CD8-positive, alpha-beta memory T cell (primary cell): Measurements from ENCODE around the gene BCR. TPM values are rescaled to one million over a fixed set of nuclear protein-coding genes. Genes with fewer than 3 reads are reported as not detected.

Experiments used
- CTCF ChIA-PET: fragments of 350-600 bp; sonication (Branson Sonifier 250); formaldehyde crosslinking; loops from one replicate; lab custom pipeline; 2021; ENCODE audit warnings: antibody characterized with exemption; lab: Charles Lee
- POLR2A ChIA-PET: fragments of 350-600 bp; sonication (Branson Sonifier 250); formaldehyde crosslinking; loops from one replicate; lab custom pipeline; 2021; ENCODE audit warnings: antibody characterized with exemption; lab: Charles Lee
- DNase-seq, 5 donors: peaks; one replicate each; pipeline versions ENCODE4 v3.0.0 to v3.0.0-alpha.2; 2020 to 2022; ENCODE audit warnings: mixed read lengths in 1 of 5
- H3K27ac ChIP-seq: one replicate; pipeline ENCODE4 v1.7.0; 2013; ENCODE audit warnings: low read depth, mild to moderate bottlenecking, low read length, moderate library complexity
- H3K27me3 ChIP-seq: 2 replicates; pipeline ENCODE4 v1.7.0; 2013; ENCODE audit warnings: low read length, mild to moderate bottlenecking; ENCODE audit not compliant: insufficient read depth, poor library complexity, severe bottlenecking
- H3K36me3 ChIP-seq: 2 replicates; pipeline ENCODE4 v1.7.0; 2013; ENCODE audit warnings: mild to moderate bottlenecking, low read length, moderate library complexity; ENCODE audit not compliant: insufficient read depth
- H3K4me1 ChIP-seq: 2 replicates; pipeline ENCODE4 v1.7.0; 2013; ENCODE audit warnings: mild to moderate bottlenecking, low read length, moderate library complexity; ENCODE audit not compliant: insufficient read depth
- H3K4me3 ChIP-seq: 2 replicates; pipeline ENCODE4 v1.7.0; 2013; ENCODE audit warnings: mild to moderate bottlenecking, low read length
- H3K9me3 ChIP-seq: 2 replicates; pipeline ENCODE4 v1.7.0; 2013; ENCODE audit warnings: mild to moderate bottlenecking, low read length
- H3K27ac Mint-ChIP-seq, 8 donors: one replicate each; pipeline ENCODE4 v1.8.0; 2020 to 2021; ENCODE audit warnings: mixed read lengths in 8 of 8, mild to moderate bottlenecking in 6 of 8, inconsistent platforms in 3 of 8, moderate library complexity in 3 of 8
- H3K27me3 Mint-ChIP-seq, 2 donors: one replicate each; pipeline ENCODE4 v1.8.0; 2020 to 2021; ENCODE audit warnings: mixed read lengths in 2 of 2, mild to moderate bottlenecking in 1 of 2, moderate library complexity in 1 of 2
- H3K36me3 Mint-ChIP-seq, 3 donors: one replicate each; pipeline ENCODE4 v1.8.0; 2020 to 2021; ENCODE audit warnings: mixed read lengths in 3 of 3, inconsistent platforms in 1 of 3, mild to moderate bottlenecking in 1 of 3
- H3K4me1 Mint-ChIP-seq, 3 donors: one replicate each; pipeline ENCODE4 v1.8.0; 2020 to 2021; ENCODE audit warnings: mixed read lengths in 3 of 3, inconsistent platforms in 1 of 3, mild to moderate bottlenecking in 1 of 3
- H3K4me3 Mint-ChIP-seq, 7 donors: one replicate each; pipeline ENCODE4 v1.8.0; 2020 to 2021; ENCODE audit warnings: mixed read lengths in 7 of 7, mild to moderate bottlenecking in 6 of 7, moderate library complexity in 4 of 7, inconsistent platforms in 2 of 7
- H3K9me3 Mint-ChIP-seq, 5 donors: one replicate each; pipeline ENCODE4 v1.8.0; 2020 to 2022; ENCODE audit warnings: mixed read lengths in 5 of 5, mild to moderate bottlenecking in 3 of 5, moderate library complexity in 2 of 5, inconsistent platforms in 1 of 5
- polyA plus RNA-seq: library from polyadenylated mRNA; unstranded; fragments of 300-500 nt; fragmentation: Illumina TruSeq; gene quantifications from one replicate; pipeline ENCODE4 v1.2.3, GENCODE V29; 2021
- total RNA-seq, 2 experiments: library from RNA; stranded (reverse); gene quantifications; one replicate each; pipeline ENCODE4 v1.2.3, GENCODE V29; 2021

Gene BCR
- total and polyA plus RNA-seq, 3 experiments from 2014 or later: 18.4 to 34.7 (median 33.2) TPM

DNA sequence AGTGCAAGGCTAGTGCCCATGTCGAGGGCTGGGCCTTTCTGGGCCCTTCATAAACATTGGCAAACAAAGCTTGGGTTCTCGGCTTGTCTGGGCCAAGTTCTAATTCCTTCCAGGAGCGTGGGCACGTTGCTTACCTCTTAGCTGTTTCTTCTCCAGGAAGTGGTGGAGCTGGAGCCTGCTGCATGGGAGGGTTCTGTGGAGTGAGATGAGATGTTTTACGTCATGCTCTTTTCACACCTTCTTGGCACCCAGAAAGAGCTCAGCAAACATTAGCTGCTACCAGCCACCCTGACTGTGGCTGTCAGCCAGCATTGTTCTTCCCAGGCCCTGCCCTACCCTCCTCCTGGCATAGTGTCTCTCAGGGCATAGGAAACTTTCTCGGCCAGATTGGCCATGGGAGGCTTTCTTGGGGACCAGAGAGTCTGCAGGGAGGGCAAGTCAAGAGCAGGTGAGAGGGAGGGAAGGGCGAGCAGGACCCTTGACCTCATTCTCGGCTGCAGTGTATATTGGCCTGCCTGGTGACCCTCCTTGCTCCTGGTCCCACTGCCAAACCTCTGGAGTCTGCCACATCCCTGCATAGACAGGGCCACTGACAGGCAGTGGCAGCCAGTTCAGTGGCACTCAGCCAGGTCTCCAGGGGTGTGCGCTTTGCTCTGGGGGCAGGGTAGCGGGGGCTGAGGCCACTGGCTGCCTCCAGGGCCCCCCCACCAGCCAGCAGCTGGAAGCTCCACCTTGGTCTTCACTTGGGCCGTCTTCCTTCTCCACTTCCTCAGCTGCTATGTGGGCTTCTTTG lies 98.8 kb downstream of the BCR start:
- Histone ChIP-seq H3K4me1 (peaks cover 16% of the 10 kb centered on the region), H3K4me3 (no peak overlapping the region), H3K36me3 (peaks cover 33% of the 10 kb centered on the region), H3K27ac (peak overlapping the region; percentile 40), H3K27me3 (no peaks in the 10 kb centered on the region), H3K9me3 (no peaks in the 10 kb centered on the region)
- peak overlapping the region; percentile 73 to 94 (median 89) for H3K27ac Mint-ChIP-seq
- peaks cover 0 to 1% of the 10 kb centered on the region in 2 donors for H3K27me3 Mint-ChIP-seq
- H3K4me1 Mint-ChIP-seq: peaks cover 25 to 43% (median 28%) of the 10 kb centered on the region in 3 donors
- DNase-seq: peak; percentile 17 to 71 (median 39)
- H3K9me3 Mint-ChIP-seq: no peaks in the 10 kb centered on the region
- CTCF ChIA-PET: interaction anchor here (1.6 to 5.2 kb wide), 3 partner anchors 36 to 105 kb away, joined by 7 to 54 read pairs (median 9); no protein-coding TSS in a partner anchor
- H3K36me3 Mint-ChIP-seq: peaks cover 0 to 50% (median 2%) of the 10 kb centered on the region in 3 donors
- peak overlapping the region in 4 of 7 donors; percentile 23 to 41 (median 29) for H3K4me3 Mint-ChIP-seq
- POLR2A ChIA-PET: no interaction called here

GRCh38 chr22:23279781-23280180 lies 99.5 kb downstream of the BCR start:
- H3K27ac Mint-ChIP-seq: peak overlapping the region; percentile 53 to 94 (median 88)

DNA sequence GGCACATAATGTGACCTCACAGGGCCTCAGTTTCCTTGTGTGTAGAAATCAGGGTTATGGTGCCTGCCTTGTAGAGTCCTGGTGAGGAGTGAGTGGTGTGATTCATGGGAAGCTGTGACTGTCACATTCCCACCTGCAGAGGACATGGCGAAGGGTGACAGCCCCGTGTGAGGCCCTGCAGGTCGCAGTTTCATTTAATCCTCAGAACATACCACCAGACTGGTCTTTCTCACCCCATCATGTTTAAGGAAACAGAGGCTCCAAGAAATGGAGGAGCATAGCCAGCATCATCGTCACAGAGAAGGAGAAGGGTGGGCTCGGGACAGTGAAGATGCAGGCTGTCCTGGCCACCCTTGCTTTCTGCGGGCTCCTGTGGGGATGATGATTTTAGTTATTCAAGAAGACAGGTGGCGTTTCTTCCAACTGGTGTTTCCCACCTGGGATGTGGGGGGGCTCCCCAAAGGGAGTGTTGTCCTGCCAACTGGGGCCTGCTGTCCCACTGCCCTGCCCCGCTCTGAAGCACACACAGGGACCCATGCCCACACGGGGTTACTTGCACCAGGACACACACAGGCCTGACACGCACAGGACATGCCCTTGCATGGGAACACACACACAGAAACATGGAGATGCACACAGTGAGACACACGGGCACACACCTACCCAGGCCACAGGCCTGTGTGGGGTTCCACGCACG lies 100.2 kb downstream of the BCR start:
- Mint-ChIP-seq H3K4me1 (peaks cover 25 to 43% (median 28%) of the 10 kb centered on the region in 3 donors), H3K36me3 (peaks cover 0 to 54% (median 2%) of the 10 kb centered on the region in 3 donors), H3K9me3 (no peaks in the 10 kb centered on the region), H3K27ac (peak overlapping the region; percentile 53 to 94 (median 88)), H3K27me3 (peaks cover 0 to 1% of the 10 kb centered on the region in 2 donors), H3K4me3 (no peak overlapping the region)
- Histone ChIP-seq H3K27me3 (no peaks in the 10 kb centered on the region), H3K4me3 (no peak overlapping the region), H3K27ac (peak overlapping the region; percentile 40), H3K36me3 (peaks cover 40% of the 10 kb centered on the region), H3K9me3 (no peaks in the 10 kb centered on the region), H3K4me1 (peaks cover 16% of the 10 kb centered on the region)
- CTCF ChIA-PET: interaction anchor here (2.1 to 5.2 kb wide), 3 partner anchors 37 to 106 kb away, joined by 7 to 54 read pairs (median 9); no protein-coding TSS in a partner anchor
- POLR2A ChIA-PET: no interaction called here
- no peak for DNase-seq

More at GRCh38 chr22:23279781-23280180, 99.5 kb downstream of the BCR start:
- Mint-ChIP-seq H3K4me1 (peaks cover 25 to 43% (median 28%) of the 10 kb centered on the region in 3 donors), H3K36me3 (peaks cover 0 to 54% (median 2%) of the 10 kb centered on the region in 3 donors), H3K27me3 (peaks cover 0 to 1% of the 10 kb centered on the region in 2 donors), H3K4me3 (peak overlapping the region in 2 of 7 donors; percentile 18 to 23), H3K9me3 (no peaks in the 10 kb centered on the region)
- ChIA-PET CTCF (interaction anchor here (2.8 to 5.2 kb wide), 2 partner anchors 37 to 106 kb away, joined by 7 to 54 read pairs; no protein-coding TSS in a partner anchor), POLR2A (no interaction called here)
- H3K4me3 ChIP-seq: no peak overlapping the region
- peaks cover 16% of the 10 kb centered on the region for H3K4me1 ChIP-seq
- no peaks in the 10 kb centered on the region for H3K9me3 ChIP-seq
- peak overlapping the region; percentile 40 for H3K27ac ChIP-seq
- no peaks in the 10 kb centered on the region for H3K27me3 ChIP-seq
- H3K36me3 ChIP-seq: peaks cover 37% of the 10 kb centered on the region
- no peak for DNase-seq

- ChIA-PET POLR2A (no interaction called here), CTCF (interaction anchor here (2.1 to 5.2 kb wide), 3 partner anchors 97 to 107 kb away, joined by 9 to 69 read pairs (median 54); partner anchors contain the start of gene BCR)
- Histone ChIP-seq H3K4me1 (peaks cover 16% of the 10 kb centered on the region), H3K36me3 (peaks cover 40% of the 10 kb centered on the region), H3K27ac (peak overlapping the region; percentile 17), H3K27me3 (no peaks in the 10 kb centered on the region), H3K4me3 (no peak overlapping the region), H3K9me3 (no peaks in the 10 kb centered on the region)
- Mint-ChIP-seq H3K4me1 (peaks cover 25 to 43% (median 28%) of the 10 kb centered on the region in 3 donors), H3K36me3 (peaks cover 0 to 54% (median 0%) of the 10 kb centered on the region in 3 donors), H3K27me3 (peaks cover 0 to 1% of the 10 kb centered on the region in 2 donors), H3K9me3 (no peaks in the 10 kb centered on the region), H3K4me3 (no peak overlapping the region), H3K27ac (peak overlapping the region in 4 of 8 donors; percentile 61 to 89 (median 88))
- DNase-seq: no peak
These were observed 100.7 kb downstream of the BCR start for GRCh38 chr22:23281053-23281405.

DNA sequence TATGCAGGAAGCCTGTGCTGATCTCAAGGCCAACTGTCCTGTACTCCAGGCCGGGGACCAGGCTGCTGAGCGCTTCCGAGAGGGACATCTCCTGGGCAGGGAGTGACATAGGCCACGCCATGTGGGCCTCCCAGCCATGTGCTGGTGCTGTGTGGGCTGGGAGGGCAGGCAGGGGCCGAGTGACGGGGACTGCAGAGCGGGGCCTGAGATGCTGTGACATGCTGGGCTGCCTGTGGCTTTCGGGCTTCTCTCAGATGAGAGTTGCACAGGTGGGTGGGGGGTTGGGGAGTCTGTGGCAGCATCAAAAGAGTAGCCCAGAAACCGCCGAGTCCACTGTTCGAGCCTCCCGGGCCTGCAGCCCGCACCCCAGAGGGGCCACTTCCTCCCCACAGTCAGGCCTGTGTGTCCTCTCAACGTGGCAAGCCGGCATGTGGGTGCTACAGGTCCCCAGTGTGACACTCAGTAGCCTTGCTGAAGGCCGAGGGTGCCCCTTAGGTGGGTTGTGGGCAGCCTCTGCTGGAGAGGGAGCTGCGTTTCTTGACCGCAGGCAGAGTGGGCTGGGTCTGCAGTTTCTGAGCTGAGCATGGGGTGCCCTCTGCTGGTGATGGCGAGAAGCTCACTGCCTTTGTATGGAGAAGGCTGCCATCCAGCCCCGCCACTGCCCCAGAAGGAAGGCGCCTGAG lies 101.2 kb downstream of the BCR start:
- Histone ChIP-seq H3K27me3 (no peaks in the 10 kb centered on the region), H3K27ac (peak overlapping the region; percentile 17), H3K9me3 (no peaks in the 10 kb centered on the region), H3K4me3 (no peak overlapping the region), H3K4me1 (peaks cover 16% of the 10 kb centered on the region), H3K36me3 (peaks cover 45% of the 10 kb centered on the region)
- DNase-seq: peak; percentile 70 to 86 (median 71)
- H3K9me3 Mint-ChIP-seq: no peaks in the 10 kb centered on the region
- peak overlapping the region; percentile 14 to 84 (median 66) for H3K27ac Mint-ChIP-seq
- POLR2A ChIA-PET: interaction anchor here (1.0 to 1.6 kb wide), 3 partner anchors 101 to 105 kb away, joined by 3 to 12 read pairs (median 4); partner anchors contain the start of gene BCR
- peaks cover 0 to 1% of the 10 kb centered on the region in 2 donors for H3K27me3 Mint-ChIP-seq
- peak overlapping the region in 1 of 7 donors; percentile 63 for H3K4me3 Mint-ChIP-seq
- peaks cover 0 to 56% (median 0%) of the 10 kb centered on the region in 3 donors for H3K36me3 Mint-ChIP-seq
- H3K4me1 Mint-ChIP-seq: peaks cover 25 to 43% (median 28%) of the 10 kb centered on the region in 3 donors
- CTCF ChIA-PET: interaction anchor here (0.7 to 5.2 kb wide), 27 partner anchors 9 to 324 kb away, joined by 3 to 69 read pairs (median 6); partner anchors contain the start of genes BCR and RAB36

GRCh38 chr22:23282089-23282501 lies 101.8 kb downstream of the BCR start:
- H3K9me3 Mint-ChIP-seq: peaks cover 0 to 1% (median 0%) of the 10 kb centered on the region in 5 donors
- peaks cover 51% of the 10 kb centered on the region for H3K36me3 ChIP-seq

GRCh38 chr22:23282516-23282915 lies 102.2 kb downstream of the BCR start:
- H3K9me3 ChIP-seq: no peaks in the 10 kb centered on the region
- peaks cover 54% of the 10 kb centered on the region for H3K36me3 ChIP-seq
- Mint-ChIP-seq H3K4me1 (peaks cover 25 to 43% (median 28%) of the 10 kb centered on the region in 3 donors), H3K27ac (peak overlapping the region in 1 of 8 donors; percentile 70), H3K4me3 (no peak overlapping the region), H3K9me3 (peaks cover 0 to 1% (median 0%) of the 10 kb centered on the region in 5 donors), H3K27me3 (peaks cover 0 to 1% of the 10 kb centered on the region in 2 donors), H3K36me3 (peaks cover 0 to 55% (median 0%) of the 10 kb centered on the region in 3 donors)
- DNase-seq: no peak
- H3K4me3 ChIP-seq: no peak overlapping the region
- CTCF ChIA-PET: interaction anchor here (0.7 to 5.2 kb wide), 24 partner anchors 8 to 325 kb away, joined by 3 to 69 read pairs (median 7); partner anchors contain the start of genes BCR and RAB36
- no peak overlapping the region for H3K27ac ChIP-seq
- no peaks in the 10 kb centered on the region for H3K27me3 ChIP-seq
- POLR2A ChIA-PET: interaction anchor here (1.0 to 1.6 kb wide), 3 partner anchors 102 to 106 kb away, joined by 3 to 12 read pairs (median 4); partner anchors contain the start of gene BCR
- H3K4me1 ChIP-seq: peaks cover 16% of the 10 kb centered on the region

More at GRCh38 chr22:23282089-23282501, 101.8 kb downstream of the BCR start:
- CTCF ChIA-PET: interaction anchor here (0.7 to 5.2 kb wide), 27 partner anchors 9 to 325 kb away, joined by 3 to 69 read pairs (median 6); partner anchors contain the start of genes BCR and RAB36
- Histone ChIP-seq H3K4me1 (peaks cover 16% of the 10 kb centered on the region), H3K4me3 (no peak overlapping the region), H3K27me3 (no peaks in the 10 kb centered on the region), H3K27ac (no peak overlapping the region), H3K9me3 (no peaks in the 10 kb centered on the region)
- Mint-ChIP-seq H3K4me1 (peaks cover 25 to 43% (median 28%) of the 10 kb centered on the region in 3 donors), H3K27me3 (peaks cover 0 to 1% of the 10 kb centered on the region in 2 donors), H3K36me3 (peaks cover 0 to 55% (median 0%) of the 10 kb centered on the region in 3 donors), H3K27ac (peak overlapping the region in 3 of 8 donors; percentile 70 to 84 (median 79)), H3K4me3 (peak overlapping the region in 1 of 7 donors; percentile 68)
- POLR2A ChIA-PET: interaction anchor here (1.0 to 1.6 kb wide), 3 partner anchors 102 to 105 kb away, joined by 3 to 12 read pairs (median 4); partner anchors contain the start of gene BCR
- DNase-seq: no peak
